Mesothelial cell of epicardium (in vitro differentiated cells): ENCODE data around the gene AKAP7. TPM values are rescaled to one million over a fixed set of nuclear protein-coding genes. Genes with fewer than 3 reads are reported as not detected.

Experiments used
- DNase-seq, 2 experiments: peaks; one replicate each; pipeline ENCODE4 v3.0.0; 2021; ENCODE audit warnings: low spot score in 2 of 2; ENCODE audit not compliant: unreplicated experiment in 2 of 2
- H3K27ac Mint-ChIP-seq: 2 replicates; pipeline ENCODE4 v1.8.0; 2021; ENCODE audit warnings: mixed read lengths
- H3K27me3 Mint-ChIP-seq: 2 replicates; pipeline ENCODE4 v1.8.0; 2021; ENCODE audit warnings: low read depth, mixed read lengths
- H3K36me3 Mint-ChIP-seq: 2 replicates; pipeline ENCODE4 v1.8.0; 2021; ENCODE audit warnings: mixed read lengths
- H3K4me1 Mint-ChIP-seq: 2 replicates; pipeline ENCODE4 v1.8.0; 2021; ENCODE audit warnings: mixed read lengths
- H3K4me3 Mint-ChIP-seq: 2 replicates; pipeline ENCODE4 v1.8.0; 2021; ENCODE audit warnings: mild to moderate bottlenecking, moderate library complexity, mixed read lengths
- H3K9me3 Mint-ChIP-seq: 2 replicates; pipeline ENCODE4 v1.8.0; 2021; ENCODE audit warnings: mixed read lengths
- total RNA-seq: library from RNA; stranded (reverse); gene quantifications from 3 replicates; pipeline ENCODE4 v1.2.1, GENCODE V29; 2021
- TF ChIP-seq, protein P1 (sequence below): fragments of 200-600 bp; sonication (generic); IDR thresholded peaks from one replicate; pipeline ENCODE4 v1.5.0; 2021; ENCODE audit warnings: antibody characterized with exemption; ENCODE audit not compliant: unreplicated experiment

The AKAP7 gene
- total RNA-seq, 1 donor from 2014 or later: 10.0 TPM

DNA sequence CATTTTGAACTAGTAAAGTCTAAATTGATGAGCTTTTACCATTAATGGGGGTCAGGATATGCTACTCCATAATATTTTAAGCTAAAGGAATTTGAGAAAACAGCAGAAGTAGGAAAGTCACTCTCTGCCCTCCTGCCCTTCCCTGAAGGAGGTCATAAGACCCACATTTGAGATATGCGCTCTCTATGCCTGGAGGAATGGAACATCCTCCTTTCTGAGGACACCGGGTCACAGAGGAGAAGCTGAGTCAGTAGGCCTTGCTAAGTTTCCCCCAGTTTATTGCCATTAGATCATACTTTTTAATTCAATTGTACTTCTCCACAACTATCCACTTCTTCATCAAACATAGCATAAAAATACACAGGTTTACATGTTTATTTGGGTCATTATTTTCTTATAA lies 40.3 kb downstream of the AKAP7 start:
- H3K27me3 Mint-ChIP-seq: no peaks in the 10 kb centered on the region
- TF ChIP-seq, protein P1, sequence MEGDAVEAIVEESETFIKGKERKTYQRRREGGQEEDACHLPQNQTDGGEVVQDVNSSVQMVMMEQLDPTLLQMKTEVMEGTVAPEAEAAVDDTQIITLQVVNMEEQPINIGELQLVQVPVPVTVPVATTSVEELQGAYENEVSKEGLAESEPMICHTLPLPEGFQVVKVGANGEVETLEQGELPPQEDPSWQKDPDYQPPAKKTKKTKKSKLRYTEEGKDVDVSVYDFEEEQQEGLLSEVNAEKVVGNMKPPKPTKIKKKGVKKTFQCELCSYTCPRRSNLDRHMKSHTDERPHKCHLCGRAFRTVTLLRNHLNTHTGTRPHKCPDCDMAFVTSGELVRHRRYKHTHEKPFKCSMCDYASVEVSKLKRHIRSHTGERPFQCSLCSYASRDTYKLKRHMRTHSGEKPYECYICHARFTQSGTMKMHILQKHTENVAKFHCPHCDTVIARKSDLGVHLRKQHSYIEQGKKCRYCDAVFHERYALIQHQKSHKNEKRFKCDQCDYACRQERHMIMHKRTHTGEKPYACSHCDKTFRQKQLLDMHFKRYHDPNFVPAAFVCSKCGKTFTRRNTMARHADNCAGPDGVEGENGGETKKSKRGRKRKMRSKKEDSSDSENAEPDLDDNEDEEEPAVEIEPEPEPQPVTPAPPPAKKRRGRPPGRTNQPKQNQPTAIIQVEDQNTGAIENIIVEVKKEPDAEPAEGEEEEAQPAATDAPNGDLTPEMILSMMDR: no peak
- no peaks in the 10 kb centered on the region for H3K9me3 Mint-ChIP-seq
- no peak for DNase-seq
- H3K27ac Mint-ChIP-seq: no peak overlapping the region
- H3K4me1 Mint-ChIP-seq: peaks cover 4% of the 10 kb centered on the region
- peaks cover 15% of the 10 kb centered on the region for H3K36me3 Mint-ChIP-seq
- no peak overlapping the region for H3K4me3 Mint-ChIP-seq

DNA sequence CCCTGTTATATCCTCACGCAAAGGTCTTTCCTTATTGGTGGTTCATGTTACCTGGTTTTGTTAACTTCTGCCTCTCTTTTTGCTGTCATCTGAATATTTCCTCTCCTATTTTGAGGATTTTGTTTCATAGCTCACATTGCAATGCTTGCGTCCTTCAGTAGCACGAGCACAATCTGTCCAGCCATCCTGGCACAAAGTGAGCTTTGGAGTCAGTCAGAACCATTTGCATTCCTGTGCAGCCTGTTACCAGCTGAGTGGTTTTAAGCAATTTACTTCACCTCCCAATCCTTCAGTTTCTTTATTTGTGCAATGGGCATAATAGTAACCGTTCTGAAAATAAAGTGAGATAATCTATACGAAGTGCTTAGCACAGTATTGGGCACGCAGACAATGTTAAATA lies 42.7 kb downstream of the AKAP7 start:
- Mint-ChIP-seq H3K27ac (no peak overlapping the region), H3K27me3 (no peaks in the 10 kb centered on the region), H3K9me3 (no peaks in the 10 kb centered on the region), H3K4me3 (no peak overlapping the region), H3K36me3 (peaks cover 15% of the 10 kb centered on the region), H3K4me1 (peaks cover 5% of the 10 kb centered on the region)
- DNase-seq: no peak
- TF ChIP-seq, protein P1: no peak

DNA sequence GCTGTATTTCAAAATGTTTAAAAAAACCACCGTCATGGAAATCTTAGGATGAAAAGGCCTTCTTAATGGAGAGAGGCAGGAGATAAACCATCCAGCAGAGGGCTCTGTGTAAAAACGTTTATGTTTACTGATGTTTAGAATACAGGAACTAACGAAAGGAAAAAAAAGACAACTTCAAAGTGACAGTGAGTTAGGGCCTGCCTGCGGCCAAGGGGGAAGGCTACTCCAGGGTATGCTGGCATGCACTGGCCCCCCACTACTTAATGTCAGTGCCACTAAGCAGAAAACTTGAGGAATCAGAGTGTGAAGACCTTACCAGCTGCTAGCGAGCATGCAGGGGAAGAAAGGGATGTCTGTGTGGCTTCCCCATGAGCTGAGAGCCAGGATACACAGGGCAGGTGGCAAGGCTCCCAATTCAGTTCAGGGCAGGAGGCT lies 47.7 kb downstream of the AKAP7 start:
- H3K4me1 Mint-ChIP-seq: peaks cover 3% of the 10 kb centered on the region
- H3K9me3 Mint-ChIP-seq: peaks cover 8% of the 10 kb centered on the region
- no peak for DNase-seq
- H3K27me3 Mint-ChIP-seq: no peaks in the 10 kb centered on the region
- TF ChIP-seq, protein P1: no peak
- peaks cover 35% of the 10 kb centered on the region for H3K36me3 Mint-ChIP-seq
- no peak overlapping the region for H3K27ac Mint-ChIP-seq
- no peak overlapping the region for H3K4me3 Mint-ChIP-seq

DNA sequence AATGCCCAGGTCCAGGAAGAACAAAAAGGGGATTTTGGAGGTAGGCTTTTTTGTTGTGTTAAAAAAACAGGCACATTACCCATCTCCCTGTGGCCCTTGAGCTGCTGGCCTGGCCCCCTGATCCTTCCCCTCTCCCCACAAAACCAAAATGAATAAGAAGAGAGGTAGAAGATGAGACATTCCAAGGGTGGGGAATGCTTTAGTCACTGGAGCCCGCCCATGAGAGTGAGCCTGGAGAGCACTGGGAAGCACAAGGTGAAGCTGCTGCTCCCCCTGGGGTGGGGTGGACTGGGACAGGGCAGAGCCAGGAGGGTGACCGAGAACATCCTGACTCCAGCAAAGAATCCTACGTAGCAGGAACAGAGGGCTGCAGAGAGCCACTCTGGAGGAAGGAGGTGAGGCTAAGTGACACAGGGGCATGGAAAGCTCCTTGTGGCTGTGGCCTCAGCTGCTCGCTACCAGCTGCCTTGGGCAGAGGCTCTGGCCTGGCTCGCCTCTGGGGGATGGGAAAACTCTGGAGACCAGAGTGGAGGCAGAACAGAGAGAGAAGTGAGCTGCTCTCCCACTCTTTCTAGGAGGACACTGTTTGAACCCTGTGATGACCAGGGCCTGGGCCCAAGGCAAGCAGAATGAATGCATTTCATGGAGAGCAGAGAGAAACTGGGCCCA lies 48.3 kb downstream of the AKAP7 start:
- H3K9me3 Mint-ChIP-seq: peaks cover 8% of the 10 kb centered on the region
- no peaks in the 10 kb centered on the region for H3K27me3 Mint-ChIP-seq
- no peak overlapping the region for H3K27ac Mint-ChIP-seq
- TF ChIP-seq, protein P1: no peak
- H3K4me3 Mint-ChIP-seq: no peak overlapping the region
- peaks cover 3% of the 10 kb centered on the region for H3K4me1 Mint-ChIP-seq
- no peak for DNase-seq
- H3K36me3 Mint-ChIP-seq: peaks cover 32% of the 10 kb centered on the region

DNA sequence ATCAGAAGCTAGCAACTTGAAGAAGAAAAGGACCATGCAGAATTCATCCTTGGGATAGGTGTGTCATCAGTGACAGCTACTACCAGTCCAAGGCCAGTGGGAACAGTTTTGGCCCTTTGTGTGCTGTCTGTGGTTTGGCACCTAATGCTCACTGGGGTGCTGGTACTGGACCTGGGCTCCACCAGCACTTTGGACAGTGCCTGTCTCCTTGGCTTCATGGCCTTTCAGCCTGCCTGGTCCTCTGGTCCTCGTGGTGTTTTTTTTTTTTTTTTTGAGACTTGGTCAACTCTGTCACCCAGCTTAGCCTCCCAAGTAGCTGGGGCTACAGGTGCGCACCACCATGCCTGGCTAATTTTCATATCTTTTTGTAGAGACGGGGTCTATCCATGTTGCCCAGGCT lies 56.3 kb downstream of the AKAP7 start:
- TF ChIP-seq, protein P1: no peak
- H3K4me1 Mint-ChIP-seq: no peaks in the 10 kb centered on the region

More for the DNA sequence above, 56.3 kb downstream of the AKAP7 start:
- Mint-ChIP-seq H3K4me3 (no peak overlapping the region), H3K36me3 (peaks cover 53% of the 10 kb centered on the region), H3K27ac (no peak overlapping the region), H3K27me3 (no peaks in the 10 kb centered on the region), H3K9me3 (peaks cover 41% of the 10 kb centered on the region)
- DNase-seq: no peak
